Psoas muscle (tissue), 8 donors: ENCODE results near the gene EFHB. TPM values are rescaled to one million over a fixed set of nuclear protein-coding genes. Genes with fewer than 3 reads are reported as not detected.
"Not testable (repeated sequence)": the region's sequence is repeated elsewhere in the genome, so short reads cannot be mapped to it uniquely, and the experiment has no call there.

Experiments used
- ATAC-seq, 4 donors: fragments of 200-7000 bp; cut with Tn5 transposase; one replicate each; pipeline ENCODE4 v1.9.1; 2020; ENCODE audit warnings: moderate library complexity in 3 of 4, mild to moderate bottlenecking in 2 of 4
- DNase-seq, 2 donors: peaks; one replicate each; pipeline ENCODE4 v3.0.0-alpha.2; 2020
- H3K27ac ChIP-seq: fragments of 200-600 bp; one replicate; pipeline ENCODE4 v1.8.0; 2022
- H3K27me3 ChIP-seq, 3 donors: fragments of 200-600 bp in 1 of 3; one replicate each; pipeline versions ENCODE4 v1.6.1 to v1.8.0; 2013 to 2022; ENCODE audit warnings: low read length in 2 of 3, mild to moderate bottlenecking in 2 of 3, moderate library complexity in 1 of 3; ENCODE audit not compliant: insufficient read depth in 3 of 3
- H3K36me3 ChIP-seq, 2 donors: fragments of 200-600 bp in 1 of 2; one replicate each; pipeline versions ENCODE4 v1.6.1 to v1.8.0; 2013 to 2022; ENCODE audit warnings: low read depth in 1 of 2, mild to moderate bottlenecking in 1 of 2, moderate library complexity in 1 of 2; ENCODE audit not compliant: insufficient read depth in 1 of 2
- H3K4me1 ChIP-seq: fragments of 200-600 bp; one replicate; pipeline ENCODE4 v1.8.0; 2022
- H3K4me3 ChIP-seq: fragments of 200-600 bp; one replicate; pipeline ENCODE4 v1.8.0; 2022; ENCODE audit warnings: mild to moderate bottlenecking
- H3K9me3 ChIP-seq: fragments of 200-600 bp; one replicate; pipeline ENCODE4 v1.8.0; 2022
- WGBS, 3 donors: extraction: QIAGEN DNeasy Blood & Tissue Kit; methylation state at CpG; one replicate each; pipeline versions ENCODE4 v1.1.6 to v1.1.7; 2013; 5-methylcytosine and 5-hydroxymethylcytosine counted together
- intact Hi-C, 2 donors: fragments of 100-400 bp; cut with DNase I; formaldehyde crosslinking; loops; one replicate each; pipeline versions ENCODE4 v1.11.0 to v1.14.2; 2022
- polyA plus RNA-seq, 3 donors: library from polyadenylated mRNA; stranded (reverse); fragments of 200-250 nt; gene quantifications; one replicate each; pipeline ENCODE4 v1.2.3, GENCODE V29; 2013
- total RNA-seq, 4 donors: library from RNA; stranded (reverse); fragmentation: NEBNext Ultra II Directional in 2 of 4; extraction: Animal tissue kit (Norgen Biotek cat#: 25700) in 2 of 4; gene quantifications; one replicate each; pipeline versions ENCODE4 v1.2.1 to v1.2.4, GENCODE V29; 2021 to 2023
- TF ChIP-seq, protein P1 (sequence below): fragments of 200-600 bp; IDR thresholded peaks from one replicate; pipeline ENCODE4 v1.8.0; 2022; ENCODE audit warnings: antibody characterized with exemption
- donor health status: healthy with polysubstance abuse.
- donor health status: DM: no; HTN: no; CAD: no; lungs with moderate emphysema.
- donor health status: Bipolar disorder and iron deficiency.
- donor health status: healthy.
- donor health status: DM: yes; HTN: yes; CAD: no.
- donor health status: DM: no; HTN: no; CAD: no.
- donor health status: DM: no; HTN: no; CAD: no.
- donor health status: DM: yes; HTN: yes; CAD: no.

EFHB gene
- total and polyA plus RNA-seq, 7 donors, result 0.07 to 0.43 (median 0.28) TPM; not detected in 3

DNA sequence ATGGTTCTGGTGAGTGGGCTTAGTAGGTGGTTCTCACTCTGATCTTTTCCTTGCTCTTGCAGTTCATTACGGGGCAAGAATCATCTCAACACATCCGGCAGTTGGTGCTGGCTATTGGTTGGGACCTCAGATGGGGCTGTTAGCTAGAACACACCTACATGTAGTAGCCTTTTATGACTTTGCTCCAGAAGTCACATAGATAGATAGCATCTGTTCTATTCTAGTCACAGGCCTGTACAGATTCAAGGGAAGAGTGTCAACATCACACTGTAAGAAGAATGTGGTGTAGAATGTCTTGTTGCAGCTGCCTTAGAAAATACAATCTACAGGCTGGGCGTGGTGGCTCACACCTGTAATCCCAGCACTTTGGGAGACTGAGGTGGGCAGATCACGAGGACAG lies 27.9 kb upstream of the EFHB start:
- ATAC-seq (peak; percentile 57 to 71 (median 64)), DNase-seq (no peak)
- Histone ChIP-seq H3K27ac (no peak overlapping the region), H3K4me3 (no peak overlapping the region), H3K9me3 (no peaks in the 10 kb centered on the region), H3K36me3 (no peaks in the 10 kb centered on the region), H3K4me1 (peaks cover 22% of the 10 kb centered on the region), H3K27me3 (no peaks in the 10 kb centered on the region)
- TF ChIP-seq, protein P1, sequence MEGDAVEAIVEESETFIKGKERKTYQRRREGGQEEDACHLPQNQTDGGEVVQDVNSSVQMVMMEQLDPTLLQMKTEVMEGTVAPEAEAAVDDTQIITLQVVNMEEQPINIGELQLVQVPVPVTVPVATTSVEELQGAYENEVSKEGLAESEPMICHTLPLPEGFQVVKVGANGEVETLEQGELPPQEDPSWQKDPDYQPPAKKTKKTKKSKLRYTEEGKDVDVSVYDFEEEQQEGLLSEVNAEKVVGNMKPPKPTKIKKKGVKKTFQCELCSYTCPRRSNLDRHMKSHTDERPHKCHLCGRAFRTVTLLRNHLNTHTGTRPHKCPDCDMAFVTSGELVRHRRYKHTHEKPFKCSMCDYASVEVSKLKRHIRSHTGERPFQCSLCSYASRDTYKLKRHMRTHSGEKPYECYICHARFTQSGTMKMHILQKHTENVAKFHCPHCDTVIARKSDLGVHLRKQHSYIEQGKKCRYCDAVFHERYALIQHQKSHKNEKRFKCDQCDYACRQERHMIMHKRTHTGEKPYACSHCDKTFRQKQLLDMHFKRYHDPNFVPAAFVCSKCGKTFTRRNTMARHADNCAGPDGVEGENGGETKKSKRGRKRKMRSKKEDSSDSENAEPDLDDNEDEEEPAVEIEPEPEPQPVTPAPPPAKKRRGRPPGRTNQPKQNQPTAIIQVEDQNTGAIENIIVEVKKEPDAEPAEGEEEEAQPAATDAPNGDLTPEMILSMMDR, result no peak
- intact Hi-C loops, result no loop called here
- WGBS, 3 donors, result 87 to 92% (median 91%) methylated on average over 4 of the region's 4 CpGs

DNA sequence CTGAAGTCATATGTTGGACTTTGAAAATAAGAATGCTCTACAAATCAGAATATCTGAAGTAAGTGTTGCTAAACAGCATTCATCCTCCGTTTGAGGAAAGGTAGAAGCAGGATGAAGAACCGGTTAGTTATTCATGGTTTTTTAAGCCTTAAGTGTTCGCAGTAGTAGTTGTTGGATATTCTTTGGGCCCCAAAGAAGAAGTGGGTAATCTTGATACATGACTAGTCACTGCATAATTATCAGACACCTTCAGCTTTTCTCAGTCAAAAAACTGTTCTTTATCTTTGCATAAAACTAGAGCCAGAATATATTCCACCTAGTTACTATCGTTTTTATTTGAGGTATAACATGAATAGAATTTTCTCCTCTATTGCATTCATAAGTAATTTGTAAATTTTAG lies 26.7 kb upstream of the EFHB start:
- peaks cover 15% of the 10 kb centered on the region for H3K4me1 ChIP-seq
- 79 to 83% (median 81%) methylated on average over 4 of the region's 4 CpGs for WGBS, 3 donors
- DNase-seq, result no peak
- intact Hi-C loops, result no loop called here
- TF ChIP-seq, protein P1, result no peak
- H3K36me3 ChIP-seq, result no peaks in the 10 kb centered on the region
- H3K27ac ChIP-seq, result no peak overlapping the region
- H3K9me3 ChIP-seq, result no peaks in the 10 kb centered on the region
- H3K27me3 ChIP-seq, result no peaks in the 10 kb centered on the region
- no peak overlapping the region for H3K4me3 ChIP-seq
- ATAC-seq, result no peak

DNA sequence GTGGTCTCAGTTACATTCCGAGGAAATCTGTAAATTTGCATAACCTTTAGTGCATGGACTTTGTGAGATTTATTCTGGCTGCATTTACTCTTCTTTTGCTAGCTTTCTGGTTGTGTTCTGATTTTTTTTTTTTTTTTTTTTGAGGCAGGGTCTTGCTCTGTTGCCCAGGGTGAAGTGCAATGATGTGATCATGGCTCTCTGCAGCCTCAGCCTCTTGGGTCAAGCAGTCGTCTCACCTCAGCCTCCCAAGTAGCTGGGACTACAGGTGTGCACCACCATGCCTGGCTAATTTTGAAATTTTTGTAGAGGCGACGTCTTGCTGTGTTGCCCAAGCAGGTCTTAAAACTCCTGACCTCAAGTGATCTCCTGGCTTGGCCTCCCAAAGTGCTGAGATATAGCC lies 25.5 kb upstream of the EFHB start:
- peaks cover 0 to 9% of the 10 kb centered on the region in 2 donors for H3K36me3 ChIP-seq
- H3K27me3 ChIP-seq, result no peaks in the 10 kb centered on the region
- ATAC-seq (no peak), DNase-seq (no peak)
- TF ChIP-seq, protein P1, result no peak
- H3K27ac ChIP-seq, result no peak overlapping the region
- no peaks in the 10 kb centered on the region for H3K9me3 ChIP-seq
- 65 to 70% (median 67%) methylated on average over 4 of the region's 4 CpGs for WGBS, 3 donors
- intact Hi-C loops, result no loop called here
- no peak overlapping the region for H3K4me3 ChIP-seq
- H3K4me1 ChIP-seq, result peaks cover 15% of the 10 kb centered on the region

DNA sequence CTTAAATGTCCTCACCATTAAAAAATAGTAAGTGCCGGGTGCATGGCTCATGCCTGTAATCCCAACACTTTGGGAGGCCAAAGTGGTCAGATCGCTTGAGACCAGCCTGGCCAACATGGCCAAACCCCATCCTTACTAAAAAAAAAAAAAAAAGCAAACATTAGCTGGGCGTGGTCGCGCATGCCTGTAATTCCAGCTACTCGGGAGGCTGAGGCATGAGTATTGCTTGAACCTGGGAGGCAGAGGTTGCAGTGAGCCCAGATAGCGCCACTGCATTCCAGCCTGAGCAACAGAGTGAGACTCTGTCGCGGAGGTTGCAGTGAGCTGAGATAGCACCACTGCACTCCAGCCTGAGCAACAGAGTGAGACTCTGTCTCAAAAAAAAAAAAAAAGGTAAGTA lies 23.3 kb upstream of the EFHB start:
- Histone ChIP-seq H3K36me3 (peaks cover 0 to 24% of the 10 kb centered on the region in 2 donors), H3K4me1 (peaks cover 21% of the 10 kb centered on the region)
- ATAC-seq, H3K9me3 ChIP-seq, H3K27ac ChIP-seq, H3K4me3 ChIP-seq, DNase-seq, H3K27me3 ChIP-seq, intact Hi-C loops: not testable (repeated sequence)
- WGBS, 3 donors, result 89 to 90% (median 89%) methylated on average over 9 of the region's 9 CpGs

DNA sequence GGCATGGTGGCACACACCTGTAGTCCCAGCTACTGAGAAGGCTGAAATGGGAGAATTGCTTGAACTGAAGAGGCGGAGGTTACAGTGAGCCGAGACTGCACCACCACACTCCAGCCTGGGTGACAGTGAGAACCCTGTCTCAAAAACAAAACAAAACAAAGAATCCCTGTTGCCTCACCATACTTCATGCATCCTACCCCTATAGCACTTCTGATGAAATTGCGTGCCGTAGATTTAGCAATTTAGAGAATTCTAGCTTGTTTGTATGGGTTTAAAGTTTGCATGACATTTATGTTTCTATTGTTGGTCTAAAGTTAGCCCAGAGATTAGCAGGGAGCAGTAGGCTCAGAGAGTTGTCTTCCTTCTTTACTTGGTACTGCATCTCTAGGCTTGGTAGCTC lies 20.7 kb upstream of the EFHB start:
- H3K9me3 ChIP-seq, result no peaks in the 10 kb centered on the region
- H3K27me3 ChIP-seq, result no peaks in the 10 kb centered on the region
- intact Hi-C loops, result no loop called here
- TF ChIP-seq, protein P1, result no peak
- H3K4me3 ChIP-seq, result no peak overlapping the region
- no peak overlapping the region for H3K27ac ChIP-seq
- DNase-seq (no peak), ATAC-seq (no peak)
- 97 to 99% (median 97%) methylated on average over 4 of the region's 4 CpGs for WGBS, 3 donors
- peaks cover 0 to 41% of the 10 kb centered on the region in 2 donors for H3K36me3 ChIP-seq
- H3K4me1 ChIP-seq, result peaks cover 35% of the 10 kb centered on the region
